ENCODE results near the gene TMEM108. TPM values are rescaled to one million over a fixed set of nuclear protein-coding genes. Genes with fewer than 3 reads are reported as not detected.

Gene TMEM108
- total RNA-seq, 4 donors from 2014 or later: 1.1 to 3.2 TPM; not detected in 2

GRCh38 chr3:133113927-133114597, 75.9 kb downstream of the TMEM108 start:
- Histone ChIP-seq H3K4me3 (no peak overlapping the region), H3K27ac (no peak overlapping the region), H3K27me3 (no peaks in the 10 kb centered on the region), H3K4me1 (no peaks in the 10 kb centered on the region), H3K9me3 (no peaks in the 10 kb centered on the region), H3K36me3 (no peaks in the 10 kb centered on the region)
- intact Hi-C loops (cut with DNase I; ENCODE audit: low total_unique reads): no loop called here
- TF ChIP-seq POLR2A (IDR thresholded peaks at IDR 0.05) (no peak), CTCF (IDR thresholded peaks at IDR 0.05) (no peak)
- DNase-seq: no peak

- Histone ChIP-seq H3K9me3 (no peaks in the 10 kb centered on the region), H3K4me1 (no peaks in the 10 kb centered on the region), H3K27ac (no peak overlapping the region), H3K27me3 (no peaks in the 10 kb centered on the region), H3K4me3 (no peak overlapping the region), H3K36me3 (no peaks in the 10 kb centered on the region)
- no peak for DNase-seq
- intact Hi-C loops (cut with DNase I; ENCODE audit: low total_unique reads): no loop called here
- TF ChIP-seq CTCF (IDR thresholded peaks at IDR 0.05) (no peak), POLR2A (IDR thresholded peaks at IDR 0.05) (no peak)
These were observed 77.0 kb downstream of the TMEM108 start for GRCh38 chr3:133115176-133115575.

- H3K27ac ChIP-seq: no peak overlapping the region
- no peaks in the 10 kb centered on the region for H3K9me3 ChIP-seq
- no peaks in the 10 kb centered on the region for H3K27me3 ChIP-seq
- intact Hi-C loops (cut with DNase I; ENCODE audit: low total_unique reads): no loop called here
- no peaks in the 10 kb centered on the region for H3K4me1 ChIP-seq
- no peak for TF ChIP-seq CTCF (IDR thresholded peaks at IDR 0.05)
- TF ChIP-seq POLR2A (IDR thresholded peaks at IDR 0.05): no peak
- H3K4me3 ChIP-seq: no peak overlapping the region
- no peaks in the 10 kb centered on the region for H3K36me3 ChIP-seq
- DNase-seq: no peak
These were observed 79.2 kb downstream of the TMEM108 start for GRCh38 chr3:133117342-133117741.

- intact Hi-C loops (cut with DNase I; ENCODE audit: low total_unique reads): no loop called here
- no peaks in the 10 kb centered on the region for H3K9me3 ChIP-seq
- no peak for TF ChIP-seq CTCF (IDR thresholded peaks at IDR 0.05)
- TF ChIP-seq POLR2A (IDR thresholded peaks at IDR 0.05): no peak
- H3K4me1 ChIP-seq: no peaks in the 10 kb centered on the region
- H3K27me3 ChIP-seq: no peaks in the 10 kb centered on the region
- no peak for DNase-seq
- H3K36me3 ChIP-seq: no peaks in the 10 kb centered on the region
- H3K4me3 ChIP-seq: no peak overlapping the region
- H3K27ac ChIP-seq: no peak overlapping the region
These were observed 81.0 kb downstream of the TMEM108 start for GRCh38 chr3:133119176-133119575.

GRCh38 chr3:133121450-133121849, 83.3 kb downstream of the TMEM108 start:
- no peak for TF ChIP-seq POLR2A (IDR thresholded peaks at IDR 0.05)
- TF ChIP-seq CTCF (IDR thresholded peaks at IDR 0.05): no peak
- H3K4me1 ChIP-seq: no peaks in the 10 kb centered on the region
- no peaks in the 10 kb centered on the region for H3K27me3 ChIP-seq
- H3K27ac ChIP-seq: no peak overlapping the region
- no peak overlapping the region for H3K4me3 ChIP-seq
- H3K36me3 ChIP-seq: no peaks in the 10 kb centered on the region
- intact Hi-C loops (cut with DNase I; ENCODE audit: low total_unique reads): no loop called here
- H3K9me3 ChIP-seq: no peaks in the 10 kb centered on the region
- DNase-seq: no peak
